GM12878 (cell line): ENCODE results near the gene CERT1. TPM values are rescaled to one million over a fixed set of nuclear protein-coding genes. Genes with fewer than 3 reads are reported as not detected.

Experiments
- ATAC-seq: fragments of 200-7000 bp; cut with Tn5 transposase; 3 replicates; pipeline ENCODE4 v1.9.1; 2020; ENCODE audit warnings: mild to moderate bottlenecking, moderate library complexity
- BruUV-seq: library from RNA; stranded (reverse); fragments of 400-500 nt; replicated peaks from 2 replicates; lab custom pipeline; 2021; lab: Mats Ljungman, UMichigan
- CTCF ChIA-PET: fragments of 300-600 bp; sonication (Branson Sonifier 250); formaldehyde crosslinking; extraction: SDS; loops from one replicate; lab custom pipeline; 2021; ENCODE audit warnings: inconsistent platforms; lab: Yijun Ruan, JAX
- POLR2A ChIA-PET: fragments of 350-600 bp; formaldehyde crosslinking; extraction: SDS; loops from one replicate; lab custom pipeline; 2021; ENCODE audit warnings: inconsistent platforms; lab: Charles Lee
- RAD21 ChIA-PET: fragments of 300-600 bp; sonication (Branson Sonifier 250); formaldehyde crosslinking; loops from one replicate; lab custom pipeline; 2023; ENCODE audit warnings: antibody characterized with exemption; ENCODE audit not compliant: unreplicated experiment; lab: Charles Lee
- SMC1A ChIA-PET: fragments of 300-600 bp; sonication (Branson Sonifier 250); formaldehyde crosslinking; loops from one replicate; lab custom pipeline; 2023; ENCODE audit not compliant: unreplicated experiment, uncharacterized antibody; lab: Charles Lee
- DNase-seq: peaks from one replicate; pipeline ENCODE4 v3.0.0-alpha.2; 2011; ENCODE audit warnings: low read depth, low spot score
- FAIRE-seq: peaks from 3 replicates; lab custom pipeline; 2011; peaks lifted over from hg19 to GRCh38; lab: Jason Lieb, UNC
- H2AFZ ChIP-seq: 2 replicates; pipeline ENCODE4 v1.6.0; 2011; ENCODE audit warnings: low read depth, low read length, control low read depth; ENCODE audit not compliant: control insufficient read depth
- H3K27ac ChIP-seq: 2 replicates; pipeline ENCODE4 v1.5.1; 2011; ENCODE audit warnings: control low read depth; ENCODE audit not compliant: control insufficient read depth, insufficient read depth
- H3K27me3 ChIP-seq, 2 experiments: replicated peaks in 1 of 2; 2 replicates each; pipeline versions ENCODE4 v1.6.0 to v1.6.1; 2011; ENCODE audit warnings: low read length in 1 of 2; ENCODE audit not compliant: control insufficient read depth in 2 of 2, insufficient read depth in 2 of 2
- H3K36me3 ChIP-seq, 2 experiments: 2 replicates each; pipeline ENCODE4 v1.5.1; 2011; ENCODE audit warnings: low read length in 1 of 2; ENCODE audit not compliant: control insufficient read depth in 2 of 2, insufficient read depth in 2 of 2
- H3K4me1 ChIP-seq: 2 replicates; pipeline ENCODE4 v1.6.1; 2011; ENCODE audit warnings: mild to moderate bottlenecking, low read length, moderate library complexity, mixed read lengths; ENCODE audit not compliant: control insufficient read depth, insufficient read depth
- H3K4me2 ChIP-seq: 2 replicates; pipeline ENCODE4 v1.6.0; 2011; ENCODE audit warnings: control low read depth; ENCODE audit not compliant: control insufficient read depth, insufficient read depth
- H3K4me3 ChIP-seq: fragments of 200-600 bp; sonication (generic); 2 replicates; pipeline ENCODE4 v1.5.1; 2016
- H3K79me2 ChIP-seq: 2 replicates; pipeline ENCODE4 v1.6.0; 2011; ENCODE audit warnings: low read length; ENCODE audit not compliant: control insufficient read depth, insufficient read depth
- H3K9ac ChIP-seq: 2 replicates; pipeline ENCODE4 v1.8.0; 2011; ENCODE audit warnings: low read length, control low read depth, mixed read lengths; ENCODE audit not compliant: control insufficient read depth, insufficient read depth
- H3K9me3 ChIP-seq: replicated peaks from 3 replicates; pipeline ENCODE4 v1.5.1; 2011; ENCODE audit warnings: mild to moderate bottlenecking, low read length; ENCODE audit not compliant: control insufficient read depth, insufficient read depth
- H4K20me1 ChIP-seq: 2 replicates; pipeline ENCODE4 v1.6.0; 2011; ENCODE audit not compliant: control insufficient read depth, insufficient read depth
- BCL3 ChIP-seq: IDR thresholded peaks from 2 replicates; pipeline ENCODE4 v1.6.1; 2011; ENCODE audit warnings: borderline replicate concordance, low read depth, mild to moderate bottlenecking, moderate library complexity, low read length; ENCODE audit not compliant: insufficient read depth, poor library complexity, severe bottlenecking
- CREB1 ChIP-seq: IDR thresholded peaks from 2 replicates; pipeline ENCODE4 v1.6.1; 2012; ENCODE audit warnings: low read depth, mild to moderate bottlenecking, inconsistent platforms
- EED ChIP-seq: sonication (generic); IDR thresholded peaks from 2 replicates; pipeline ENCODE4 v1.6.1; 2016; ENCODE audit warnings: antibody characterized with exemption, low read depth
- HDAC2 ChIP-seq: fragments of 200-600 bp; sonication (generic); IDR thresholded peaks from 2 replicates; pipeline ENCODE4 v1.6.1; 2017
- IKZF1 ChIP-seq: fragments of 450-650 bp; conservative IDR thresholded peaks from 2 replicates; pipeline ENCODE4 v1.6.1; 2017; ENCODE audit warnings: antibody characterized with exemption, mild to moderate bottlenecking
- JUNB ChIP-seq: IDR thresholded peaks from 2 replicates; pipeline ENCODE4 v1.6.1; 2016; ENCODE audit warnings: antibody characterized with exemption, mild to moderate bottlenecking
- SIN3A ChIP-seq: IDR thresholded peaks from 2 replicates; pipeline ENCODE4 v1.6.1; 2012; ENCODE audit warnings: low read depth, low read length, improper control_type of control experiment
- TCF7 ChIP-seq: IDR thresholded peaks from 2 replicates; pipeline ENCODE4 v1.6.1; 2014; ENCODE audit warnings: antibody characterized with exemption, borderline replicate concordance
- WGBS: methylation state at CpG from one replicate; pipeline ENCODE4 v1.1.6; 2016; ENCODE audit warnings: low lambda C conversion rate; ENCODE audit not compliant: insufficient replicate concordance, insufficient coverage; ENCODE audit errors: missing lambda C conversion rate; 5-methylcytosine and 5-hydroxymethylcytosine counted together
- in situ Hi-C: fragments of 300-500 bp; cut with MboI; formaldehyde crosslinking; loops from 9 replicates; pipeline ENCODE4 v1.14.3; 2018; ENCODE audit warnings: mixed read lengths
- intact Hi-C: fragments of 100-400 bp; cut with micrococcal nuclease; formaldehyde crosslinking; loops from one replicate; pipeline ENCODE4 v1.14.2; 2022; ENCODE audit not compliant: unreplicated experiment
- polyA plus RNA-seq, 11 experiments: library from polyadenylated mRNA; depleted of rRNA in 4 of 11; unstranded in 6 of 11; stranded (reverse) in 5 of 11; fragments of >200 nt; fragmentation: Nextera tagmentation in 4 of 11; fragmentation: Illumina TruSeq in 1 of 11; extraction: Ambion mirVana in 4 of 11; extraction: Trizol in 1 of 11; gene quantifications; 1 replicate in 1 of 11; 2 replicates in 10 of 11; pipeline versions ENCODE4 v1.2.1 to v1.2.3, GENCODE V29; 2011 to 2016; ENCODE audit warnings: inconsistent platforms in 2 of 11, missing spikeins in 2 of 11, low read depth in 1 of 11
- total RNA-seq, 4 experiments: library from RNA; depleted of rRNA in 3 of 4; stranded (reverse); fragments of >200 nt in 3 of 4; fragmentation: Illumina TruSeq in 1 of 4; extraction: Trizol in 1 of 4; gene quantifications; 2 replicates each; pipeline versions ENCODE4 v1.2.1 to v1.2.3, GENCODE V29; 2013 to 2021
- TF ChIP-seq, protein P1 (sequence below): fragments of 450-650 bp; IDR thresholded peaks from 2 replicates; pipeline ENCODE4 v1.6.1; 2017; ENCODE audit warnings: mild to moderate bottlenecking, moderate library complexity

Gene CERT1
- total and polyA plus RNA-seq, 10 of the 15 experiments (the other 5 are each of a cell fraction or from before 2014, with no cell fraction given): 7.7 to 36.7 (median 25.6) TPM

- 88% methylated on average over 4 of the region's 4 CpGs for WGBS
- no peak for FAIRE-seq
Observed at GRCh38 chr5:75481024-75481423, 30.4 kb downstream of the CERT1 start.

DNA sequence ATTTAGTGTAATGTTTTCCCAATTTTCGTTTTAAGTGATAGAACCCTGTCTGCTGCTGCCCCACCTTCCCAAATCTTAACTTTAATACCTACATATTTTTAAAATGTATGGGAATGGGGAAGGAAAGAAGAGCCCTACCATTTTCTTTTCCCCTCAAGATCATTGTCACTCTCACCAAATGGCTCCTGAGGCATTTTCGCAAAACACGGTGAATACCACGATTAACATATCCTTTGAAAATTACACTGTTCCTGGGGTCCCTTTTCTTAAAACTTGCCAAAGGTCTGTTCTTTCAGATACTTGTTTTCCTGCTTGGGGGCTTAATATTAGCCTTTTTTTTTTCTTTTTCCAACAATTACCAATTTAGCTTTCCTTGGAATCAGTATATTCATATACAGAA lies 36.1 kb downstream of the CERT1 start:
- 85% methylated on average over 4 of the region's 4 CpGs for WGBS
- BruUV-seq: TSS peak; percentile 14
- H3K79me2 ChIP-seq: peaks cover 32% of the 10 kb centered on the region
- no peaks in the 10 kb centered on the region for H4K20me1 ChIP-seq
- no peak overlapping the region for H3K4me3 ChIP-seq
- H3K9ac ChIP-seq: no peak overlapping the region
- H3K36me3 ChIP-seq: no peaks in the 10 kb centered on the region; a peak in 1 of 4 replicates
- ATAC-seq: no peak
- H2AFZ ChIP-seq: no peak overlapping the region
- FAIRE-seq: no peak
- H3K27ac ChIP-seq: no peak overlapping the region
- no peak overlapping the region for H3K4me2 ChIP-seq
- ChIA-PET SMC1A (interaction anchor here (0.5 to 2.1 kb wide), 4 partner anchors 9 to 1460 kb away, joined by 4 to 10 read pairs (median 4); no protein-coding TSS in a partner anchor), POLR2A (interaction anchor here (1.8 kb wide), 1 partner anchor 18 kb away, joined by 5 read pairs; no protein-coding TSS in a partner anchor), RAD21 (no interaction called here), CTCF (interaction anchor here (1.0 to 1.3 kb wide), 3 partner anchors 27 to 40 kb away, joined by 3 read pairs; no protein-coding TSS in a partner anchor)
- DNase-seq: no peak
- in situ Hi-C loops (no loop called here), intact Hi-C loops (no loop called here)
- no peaks in the 10 kb centered on the region for H3K27me3 ChIP-seq
- H3K9me3 ChIP-seq: peaks cover 9% of the 10 kb centered on the region
- H3K4me1 ChIP-seq: no peaks in the 10 kb centered on the region
- no peak for TF ChIP-seq HDAC2
- TF ChIP-seq SIN3A: no peak
- TF ChIP-seq EED: no peak
- TF ChIP-seq, protein P1, sequence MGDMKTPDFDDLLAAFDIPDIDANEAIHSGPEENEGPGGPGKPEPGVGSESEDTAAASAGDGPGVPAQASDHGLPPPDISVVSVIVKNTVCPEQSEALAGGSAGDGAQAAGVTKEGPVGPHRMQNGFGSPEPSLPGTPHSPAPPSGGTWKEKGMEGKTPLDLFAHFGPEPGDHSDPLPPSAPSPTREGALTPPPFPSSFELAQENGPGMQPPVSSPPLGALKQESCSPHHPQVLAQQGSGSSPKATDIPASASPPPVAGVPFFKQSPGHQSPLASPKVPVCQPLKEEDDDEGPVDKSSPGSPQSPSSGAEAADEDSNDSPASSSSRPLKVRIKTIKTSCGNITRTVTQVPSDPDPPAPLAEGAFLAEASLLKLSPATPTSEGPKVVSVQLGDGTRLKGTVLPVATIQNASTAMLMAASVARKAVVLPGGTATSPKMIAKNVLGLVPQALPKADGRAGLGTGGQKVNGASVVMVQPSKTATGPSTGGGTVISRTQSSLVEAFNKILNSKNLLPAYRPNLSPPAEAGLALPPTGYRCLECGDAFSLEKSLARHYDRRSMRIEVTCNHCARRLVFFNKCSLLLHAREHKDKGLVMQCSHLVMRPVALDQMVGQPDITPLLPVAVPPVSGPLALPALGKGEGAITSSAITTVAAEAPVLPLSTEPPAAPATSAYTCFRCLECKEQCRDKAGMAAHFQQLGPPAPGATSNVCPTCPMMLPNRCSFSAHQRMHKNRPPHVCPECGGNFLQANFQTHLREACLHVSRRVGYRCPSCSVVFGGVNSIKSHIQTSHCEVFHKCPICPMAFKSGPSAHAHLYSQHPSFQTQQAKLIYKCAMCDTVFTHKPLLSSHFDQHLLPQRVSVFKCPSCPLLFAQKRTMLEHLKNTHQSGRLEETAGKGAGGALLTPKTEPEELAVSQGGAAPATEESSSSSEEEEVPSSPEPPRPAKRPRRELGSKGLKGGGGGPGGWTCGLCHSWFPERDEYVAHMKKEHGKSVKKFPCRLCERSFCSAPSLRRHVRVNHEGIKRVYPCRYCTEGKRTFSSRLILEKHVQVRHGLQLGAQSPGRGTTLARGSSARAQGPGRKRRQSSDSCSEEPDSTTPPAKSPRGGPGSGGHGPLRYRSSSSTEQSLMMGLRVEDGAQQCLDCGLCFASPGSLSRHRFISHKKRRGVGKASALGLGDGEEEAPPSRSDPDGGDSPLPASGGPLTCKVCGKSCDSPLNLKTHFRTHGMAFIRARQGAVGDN: no peak
- no peak for TF ChIP-seq BCL3
- no peak for TF ChIP-seq CREB1
- no peak for TF ChIP-seq IKZF1

More at GRCh38 chr5:75481024-75481423, 30.4 kb downstream of the CERT1 start:
- ChIA-PET POLR2A (interaction anchor here (1.4 to 1.5 kb wide), 2 partner anchors 10 to 152 kb away, joined by 3 to 5 read pairs; no protein-coding TSS in a partner anchor), SMC1A (interaction anchor here (1.0 to 1.9 kb wide), 2 partner anchors 14 to 90 kb away, joined by 3 to 5 read pairs; no protein-coding TSS in a partner anchor), RAD21 (no interaction called here), CTCF (interaction anchor here (1.1 to 1.6 kb wide), 2 partner anchors 8 to 15 kb away, joined by 3 read pairs; no protein-coding TSS in a partner anchor)
- Histone ChIP-seq H3K4me1 (no peaks in the 10 kb centered on the region), H3K4me3 (no peak overlapping the region), H3K36me3 (peaks cover 0 to 9% of the 10 kb centered on the region in 2 experiments; a peak in 2 of 4 replicates), H3K9me3 (peaks cover 12% of the 10 kb centered on the region; the same call in 2 of the 3 replicates), H3K27me3 (no peaks in the 10 kb centered on the region), H3K79me2 (peaks cover 52% of the 10 kb centered on the region), H4K20me1 (no peaks in the 10 kb centered on the region), H2AFZ (no peak overlapping the region), H3K4me2 (no peak overlapping the region), H3K9ac (no peak overlapping the region), H3K27ac (no peak overlapping the region)
- TF ChIP-seq JUNB: 0 out of 2 replicates have a peak, but pooled peaks have one; percentile 9
- TF ChIP-seq TCF7: no peak
- DNase-seq (no peak), ATAC-seq (peak; percentile 53)
- in situ Hi-C loops: no loop called here
- no TSS peak for BruUV-seq
- intact Hi-C loops: no loop called here
